Thoracic aorta (tissue), 2 donors: ENCODE data around the gene OGFOD1. TPM values are rescaled to one million over a fixed set of nuclear protein-coding genes. Genes with fewer than 3 reads are reported as not detected.
A peak's percentile ranks its signal among the peaks of the same experiment; 100 is the strongest.

Source experiments
- ATAC-seq: fragments of 150-250 bp; one replicate; pipeline ENCODE4 v1.8.0; 2017; ENCODE audit warnings: low read depth; ENCODE audit not compliant: insufficient number of reproducible peaks, low FRiP score
- DNase-seq: peaks from one replicate; pipeline ENCODE4 v3.0.0-alpha.2; 2020; ENCODE audit warnings: low spot score
- H3K27ac ChIP-seq, 2 donors: fragments of 200-600 bp; sonication (generic); 1 replicate in 1 of 2; 2 replicates in 1 of 2; pipeline ENCODE4 v1.5.1; 2016; ENCODE audit warnings: mild to moderate bottlenecking in 2 of 2, moderate library complexity in 2 of 2
- H3K27me3 ChIP-seq: fragments of 200-600 bp; sonication (generic); replicated peaks from 2 replicates; pipeline ENCODE4 v1.6.0; 2016; ENCODE audit warnings: mild to moderate bottlenecking; ENCODE audit not compliant: insufficient read depth
- H3K36me3 ChIP-seq: fragments of 200-600 bp; sonication (generic); one replicate; pipeline ENCODE4 v1.5.1; 2016
- H3K4me1 ChIP-seq, 2 donors: fragments of 200-600 bp; sonication (generic); 1 replicate in 1 of 2; 2 replicates in 1 of 2; pipeline versions ENCODE4 v1.5.1 to v1.6.0; 2016; ENCODE audit warnings: low read depth in 2 of 2, mild to moderate bottlenecking in 1 of 2; ENCODE audit not compliant: control insufficient read depth in 1 of 2
- H3K4me3 ChIP-seq: fragments of 200-600 bp; sonication (generic); 2 replicates; pipeline ENCODE4 v1.5.1; 2016; ENCODE audit warnings: mild to moderate bottlenecking
- H3K9me3 ChIP-seq: fragments of 200-600 bp; sonication (generic); 2 replicates; pipeline ENCODE4 v1.5.1; 2016
- total RNA-seq, 2 donors: library from RNA; depleted of rRNA; stranded (reverse); fragments of >200 nt; gene quantifications; one replicate each; pipeline versions ENCODE4 v1.1.0 to v1.2.3, GENCODE V29; 2016
- TF ChIP-seq, protein P1 (sequence below): fragments of 200-600 bp; sonication (generic); IDR thresholded peaks from one replicate; pipeline ENCODE4 v1.5.1; 2019; ENCODE audit warnings: antibody characterized with exemption

Gene OGFOD1
- total RNA-seq, 2 donors from 2014 or later = 43.3 to 71.7 TPM

DNA sequence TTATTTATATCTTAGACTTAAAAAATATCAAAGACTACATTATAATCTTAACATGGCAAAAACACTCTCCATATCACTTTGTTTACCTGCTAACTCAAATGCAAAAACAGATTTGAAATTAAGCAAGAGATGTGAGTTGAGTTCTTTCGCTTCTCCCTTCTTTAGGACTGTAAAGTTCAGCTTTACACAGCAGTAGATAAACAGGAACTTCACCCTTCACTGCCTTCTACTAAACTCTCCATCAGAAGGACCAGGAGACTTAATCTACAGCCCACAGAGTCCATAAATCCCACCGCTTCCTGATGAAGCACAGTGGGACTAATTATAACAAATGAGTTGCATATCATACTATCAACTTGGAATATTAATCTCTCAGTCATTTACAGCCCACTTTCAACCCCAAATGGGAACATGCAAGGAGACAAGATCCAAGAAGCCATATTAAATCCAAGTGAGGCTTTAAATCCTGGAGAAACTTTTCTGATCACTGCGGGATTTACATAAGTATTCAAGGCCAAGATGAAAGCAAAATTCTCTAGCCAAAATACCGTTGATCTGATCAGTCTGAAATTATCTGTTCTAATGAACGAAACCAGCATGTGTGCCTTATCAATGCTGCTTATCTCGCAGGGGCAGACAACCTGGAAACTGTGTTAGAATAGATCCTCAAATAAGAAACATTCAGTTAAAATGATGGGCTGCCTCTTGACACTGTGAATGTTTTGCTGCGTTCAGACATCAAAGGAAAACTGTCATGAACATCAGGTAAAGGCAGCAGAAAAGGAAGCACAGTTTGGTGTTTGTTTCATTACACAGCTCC is 27.6 kb upstream of the OGFOD1 start:
- no peaks in the 10 kb centered on the region for H3K36me3 ChIP-seq
- TF ChIP-seq, protein P1, sequence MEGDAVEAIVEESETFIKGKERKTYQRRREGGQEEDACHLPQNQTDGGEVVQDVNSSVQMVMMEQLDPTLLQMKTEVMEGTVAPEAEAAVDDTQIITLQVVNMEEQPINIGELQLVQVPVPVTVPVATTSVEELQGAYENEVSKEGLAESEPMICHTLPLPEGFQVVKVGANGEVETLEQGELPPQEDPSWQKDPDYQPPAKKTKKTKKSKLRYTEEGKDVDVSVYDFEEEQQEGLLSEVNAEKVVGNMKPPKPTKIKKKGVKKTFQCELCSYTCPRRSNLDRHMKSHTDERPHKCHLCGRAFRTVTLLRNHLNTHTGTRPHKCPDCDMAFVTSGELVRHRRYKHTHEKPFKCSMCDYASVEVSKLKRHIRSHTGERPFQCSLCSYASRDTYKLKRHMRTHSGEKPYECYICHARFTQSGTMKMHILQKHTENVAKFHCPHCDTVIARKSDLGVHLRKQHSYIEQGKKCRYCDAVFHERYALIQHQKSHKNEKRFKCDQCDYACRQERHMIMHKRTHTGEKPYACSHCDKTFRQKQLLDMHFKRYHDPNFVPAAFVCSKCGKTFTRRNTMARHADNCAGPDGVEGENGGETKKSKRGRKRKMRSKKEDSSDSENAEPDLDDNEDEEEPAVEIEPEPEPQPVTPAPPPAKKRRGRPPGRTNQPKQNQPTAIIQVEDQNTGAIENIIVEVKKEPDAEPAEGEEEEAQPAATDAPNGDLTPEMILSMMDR = no peak
- DNase-seq (no peak), ATAC-seq (no peak)
- H3K4me3 ChIP-seq = peak overlapping the region; percentile 98
- H3K27ac ChIP-seq = peak overlapping the region in 1 of 2 donors; percentile 93
- peaks cover 29 to 30% of the 10 kb centered on the region in 2 donors for H3K4me1 ChIP-seq
- H3K9me3 ChIP-seq = no peaks in the 10 kb centered on the region
- H3K27me3 ChIP-seq = no peaks in the 10 kb centered on the region

GRCh38 chr16:56424404-56424764 is 27.0 kb upstream of the OGFOD1 start:
- TF ChIP-seq, protein P1 = no peak
- Histone ChIP-seq H3K9me3 (no peaks in the 10 kb centered on the region), H3K36me3 (no peaks in the 10 kb centered on the region), H3K4me3 (peak overlapping the region; percentile 98), H3K27ac (peak overlapping the region; percentile 83 to 93), H3K27me3 (no peaks in the 10 kb centered on the region), H3K4me1 (peaks cover 29 to 30% of the 10 kb centered on the region in 2 donors)
- DNase-seq (no peak), ATAC-seq (no peak)

DNA sequence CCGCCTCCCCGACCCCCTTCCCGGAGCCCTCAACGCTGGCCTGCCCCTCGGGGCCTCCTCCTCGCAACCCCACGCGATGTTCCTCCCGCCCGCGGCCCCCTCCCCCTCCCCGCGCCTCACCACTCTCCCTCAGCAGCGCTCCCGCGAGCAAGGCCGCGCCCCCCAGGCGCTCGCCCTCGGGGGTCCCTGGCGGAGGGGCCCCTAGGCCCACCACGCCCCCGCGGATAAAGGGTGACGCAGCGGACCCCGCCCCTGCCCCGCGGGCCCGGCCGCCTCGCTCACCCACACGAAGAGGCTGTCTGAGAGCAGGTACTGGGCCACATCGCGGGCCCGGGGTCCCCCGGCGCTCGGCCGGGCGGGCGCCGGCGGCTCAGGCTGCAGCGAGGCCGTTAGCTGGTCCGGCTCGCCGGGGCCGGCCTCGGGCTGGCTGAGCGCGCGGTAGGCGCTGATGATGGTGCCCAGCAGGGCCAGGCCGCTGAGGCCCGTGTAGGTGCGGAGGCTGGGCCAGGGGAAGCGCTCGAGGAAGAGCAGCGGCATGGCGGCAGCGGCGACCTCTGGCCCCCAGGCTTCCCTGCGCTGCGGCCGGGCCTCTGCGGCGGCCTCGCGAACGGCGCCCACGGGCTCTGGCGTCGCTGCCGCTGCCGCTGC is 26.4 kb upstream of the OGFOD1 start:
- no peaks in the 10 kb centered on the region for H3K9me3 ChIP-seq
- TF ChIP-seq, protein P1 = no peak
- H3K4me3 ChIP-seq = peak overlapping the region; percentile 98
- peaks cover 29 to 30% of the 10 kb centered on the region in 2 donors for H3K4me1 ChIP-seq
- ATAC-seq = peak; percentile 11
- H3K36me3 ChIP-seq = no peaks in the 10 kb centered on the region
- DNase-seq = no peak
- no peaks in the 10 kb centered on the region for H3K27me3 ChIP-seq
- peak overlapping the region; percentile 83 to 93 for H3K27ac ChIP-seq

GRCh38 chr16:56425439-56425832 is 25.9 kb upstream of the OGFOD1 start, which contains the start of gene AMFR:
Gene AMFR, minus strand, starts transcription at chr16:56425545. Its CDS starts 218 bp downstream, at chr16:56425327.
- no peak for DNase-seq
- TF ChIP-seq, protein P1 = peak; percentile 44
- peak within 1 kb of the TSS; percentile 83 to 93 for H3K27ac ChIP-seq
- no peaks in the 10 kb centered on the region for H3K9me3 ChIP-seq
- peaks cover 3% of the 10 kb centered on the region for H3K36me3 ChIP-seq
- H3K4me1 ChIP-seq = peaks cover 26 to 27% of the 10 kb centered on the region in 2 donors
- no peaks in the 10 kb centered on the region for H3K27me3 ChIP-seq
- ATAC-seq = peak; percentile 93
- H3K4me3 ChIP-seq = peak within 1 kb of the TSS; percentile 98

- no peak overlapping the region for H3K27ac ChIP-seq
- ATAC-seq = no peak
Observed at GRCh38 chr16:56426585-56426984, 24.8 kb upstream of the OGFOD1 start.

More at GRCh38 chr16:56426585-56426984, 24.8 kb upstream of the OGFOD1 start:
- peaks cover 3% of the 10 kb centered on the region for H3K36me3 ChIP-seq
- no peak overlapping the region for H3K4me3 ChIP-seq
- no peaks in the 10 kb centered on the region for H3K27me3 ChIP-seq
- H3K4me1 ChIP-seq = peaks cover 20 to 22% of the 10 kb centered on the region in 2 donors
- TF ChIP-seq, protein P1 = no peak
- no peak for DNase-seq
- H3K9me3 ChIP-seq = no peaks in the 10 kb centered on the region
